GM18517 (cell line): ENCODE measurements around the gene S1PR3.

Source experiments
- ATAC-seq: cut with Tn5 transposase; IDR thresholded peaks from one replicate; pipeline ENCODE4 v1.9.1; 2021; ENCODE audit warnings: mild to moderate bottlenecking, moderate library complexity; ENCODE audit not compliant: unreplicated experiment

The S1PR3 gene

DNA sequence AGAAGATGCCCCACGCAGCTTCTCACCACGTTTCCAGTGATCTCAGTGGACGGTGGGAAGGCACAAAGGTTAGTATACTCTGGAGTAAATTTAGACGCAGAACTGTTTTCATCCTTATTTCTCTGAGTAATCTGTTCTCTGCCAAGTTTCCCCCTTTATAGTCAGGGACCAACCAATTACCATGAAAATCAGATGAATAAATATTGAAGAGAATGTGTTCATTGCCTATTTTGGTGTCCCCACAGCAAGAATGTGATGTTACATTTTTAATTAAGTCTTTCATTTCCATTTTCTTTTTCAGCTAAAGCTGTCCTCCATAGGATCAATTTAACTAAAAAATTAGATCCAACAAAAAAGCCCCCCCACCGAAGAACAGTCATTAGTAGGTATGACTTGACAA lies 41.4 kb downstream of the S1PR3 start:
- no peak for ATAC-seq

DNA sequence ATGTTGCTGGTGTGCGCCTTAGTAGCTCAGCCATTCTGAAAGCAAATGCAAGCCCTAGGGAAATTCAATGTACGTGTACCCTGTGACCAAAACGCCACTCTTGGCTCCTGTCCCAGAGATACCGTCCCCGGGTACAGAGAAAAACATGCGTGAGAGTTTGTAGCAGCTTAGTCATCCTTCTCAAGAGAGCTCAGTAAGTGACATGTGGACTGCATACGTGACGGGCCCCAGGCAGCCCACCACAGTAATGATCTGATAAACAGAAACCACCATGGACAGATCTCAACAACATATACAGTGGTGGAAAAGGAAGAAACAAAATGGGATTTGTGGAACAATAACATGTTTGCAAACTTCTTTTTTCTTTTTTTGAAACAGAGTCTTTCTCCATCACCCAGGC lies 45.1 kb downstream of the S1PR3 start:
- no peak for ATAC-seq

DNA sequence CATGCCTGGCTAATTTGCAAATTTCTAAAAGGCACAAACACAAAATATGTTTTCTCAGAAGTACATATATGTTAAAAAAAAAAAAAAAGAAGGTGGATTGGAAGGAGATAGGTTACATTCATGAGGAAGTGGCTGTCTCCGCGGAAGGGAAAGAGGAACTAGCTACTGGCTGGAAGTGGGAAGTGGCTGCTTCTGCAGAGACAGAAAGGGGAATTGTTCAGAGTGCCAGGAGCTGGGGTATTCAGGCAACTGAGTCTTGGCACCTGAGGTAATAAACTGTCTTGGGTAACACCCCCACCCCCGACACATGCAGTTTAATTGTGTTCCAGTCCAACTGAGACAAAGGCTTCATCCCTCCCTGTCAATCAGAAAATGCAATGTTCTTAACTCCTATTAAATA lies 45.6 kb downstream of the S1PR3 start:
- ATAC-seq: no peak

DNA sequence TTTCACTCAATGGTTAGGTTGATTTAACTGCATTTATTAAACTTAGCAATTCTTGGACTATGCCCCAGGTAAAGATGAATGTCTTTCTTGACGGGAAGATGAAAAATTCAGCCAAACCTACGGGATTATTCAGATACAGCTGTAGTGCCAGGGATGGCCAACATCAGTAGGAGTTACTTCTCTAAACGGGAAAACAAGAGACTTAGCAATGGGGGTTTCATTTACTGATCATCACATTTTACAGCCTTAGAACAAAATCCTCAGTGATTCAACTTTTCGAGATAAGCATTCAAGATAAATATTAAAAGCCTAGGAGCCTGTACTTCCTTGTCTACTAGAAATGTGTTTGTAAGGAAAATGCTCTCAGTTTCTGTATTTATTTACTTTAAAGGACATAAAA lies 46.1 kb downstream of the S1PR3 start:
- no peak for ATAC-seq

DNA sequence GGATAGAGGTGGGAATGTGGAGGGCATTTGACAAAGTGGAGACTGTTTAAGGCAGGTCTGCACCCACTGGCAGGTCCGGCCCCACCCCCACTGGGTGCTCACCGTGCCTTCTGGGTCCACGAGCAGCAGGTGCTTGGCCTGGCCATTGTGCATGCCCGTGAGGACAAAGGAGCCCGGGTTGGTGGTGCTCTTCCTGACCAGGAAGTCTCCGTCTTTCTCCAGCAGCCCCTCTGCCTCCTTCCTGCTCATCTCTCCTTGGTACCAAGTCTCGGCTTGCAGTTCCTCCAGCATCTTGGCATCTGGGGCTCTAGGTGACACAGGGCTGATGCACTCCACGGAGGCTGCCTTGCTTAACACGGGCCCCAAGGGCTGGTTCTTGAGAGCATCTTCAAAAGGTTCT lies 46.6 kb downstream of the S1PR3 start:
- ATAC-seq: no peak

DNA sequence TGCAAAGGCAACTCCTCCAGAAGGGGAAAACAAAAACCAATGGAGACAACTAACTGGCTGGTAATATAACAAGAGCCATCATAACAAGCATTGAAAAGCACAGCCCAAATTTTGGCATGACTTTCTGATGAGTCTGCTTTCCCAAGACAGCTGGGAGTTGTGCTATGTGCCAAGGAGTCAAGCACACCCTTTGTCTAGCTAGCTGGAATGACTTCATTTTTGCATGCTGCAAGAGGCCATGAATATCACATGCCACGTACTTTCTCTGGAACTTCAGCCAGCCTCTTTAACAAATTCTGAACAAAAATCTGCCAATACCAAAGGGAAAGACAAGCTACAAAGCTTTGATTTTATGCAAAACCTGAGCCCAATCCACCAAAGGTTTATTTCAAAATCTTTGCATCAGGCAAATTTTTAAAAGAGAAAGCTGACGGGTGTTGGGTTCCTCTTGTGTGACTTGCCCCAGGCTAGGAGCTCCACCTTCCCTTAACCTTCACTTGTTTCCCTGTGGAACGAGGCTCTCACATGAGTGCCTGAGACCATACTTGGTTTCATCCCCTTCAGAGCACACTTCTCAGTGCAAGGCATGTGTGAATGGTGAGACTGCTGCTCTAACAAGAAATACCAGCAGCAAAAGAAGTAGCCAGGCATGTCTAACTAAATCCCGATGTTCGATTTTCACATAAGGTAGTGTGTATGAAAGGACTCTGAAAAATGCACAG lies 47.3 kb downstream of the S1PR3 start:
- ATAC-seq: no peak

DNA sequence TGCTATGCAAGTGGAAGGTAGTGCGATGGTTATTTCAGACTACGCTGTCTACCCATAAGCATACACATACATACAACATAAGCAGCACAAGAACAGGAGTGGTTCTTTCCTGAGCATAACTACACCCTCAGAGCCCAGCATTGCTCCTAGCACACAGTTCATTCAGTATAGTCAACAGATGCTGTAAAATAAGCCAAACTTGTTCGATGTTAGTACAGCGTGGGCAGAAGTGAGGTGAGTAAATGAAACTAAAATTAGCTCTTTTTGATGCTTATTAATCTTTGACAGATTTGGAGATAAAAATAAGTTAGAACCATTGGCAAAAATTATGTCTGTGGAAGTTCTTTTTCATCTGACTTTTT lies 47.8 kb downstream of the S1PR3 start:
- ATAC-seq: no peak

DNA sequence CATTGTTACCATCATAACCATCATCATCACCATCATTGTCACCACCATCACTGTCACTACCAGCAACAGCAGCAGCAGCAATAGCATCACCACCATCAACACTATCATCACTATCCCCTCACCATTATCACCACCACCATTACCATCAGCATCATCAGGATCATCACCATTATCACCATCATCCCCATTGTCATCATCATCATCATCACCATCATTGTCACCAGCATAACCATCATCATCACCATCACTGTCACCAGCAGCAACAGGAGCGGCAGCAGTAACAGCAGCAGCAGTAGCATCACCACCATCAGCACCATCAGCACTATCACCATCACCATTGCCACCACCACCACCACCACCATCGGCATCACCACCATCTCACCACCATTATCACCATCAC lies 48.4 kb downstream of the S1PR3 start:
- no peak for ATAC-seq

DNA sequence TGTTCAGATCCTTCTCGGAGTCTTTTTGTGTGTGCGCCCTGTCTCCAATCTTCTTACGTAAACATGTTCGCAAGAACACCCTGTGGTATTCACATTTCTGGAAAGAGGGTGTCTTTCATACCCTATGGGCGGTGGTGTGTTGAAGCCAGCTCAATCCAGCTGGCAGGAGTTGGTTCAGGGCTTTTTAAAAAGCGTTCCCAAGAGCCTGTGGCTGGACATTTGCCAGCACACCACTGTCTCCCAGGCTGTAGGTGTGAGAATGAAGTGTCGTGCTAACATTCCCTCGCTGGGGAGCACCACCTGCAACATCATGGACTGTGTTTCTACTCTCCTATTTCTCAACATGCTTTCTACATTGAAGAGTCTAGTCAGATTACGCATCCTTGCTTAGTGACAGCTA lies 51.7 kb downstream of the S1PR3 start:
- ATAC-seq: no peak

DNA sequence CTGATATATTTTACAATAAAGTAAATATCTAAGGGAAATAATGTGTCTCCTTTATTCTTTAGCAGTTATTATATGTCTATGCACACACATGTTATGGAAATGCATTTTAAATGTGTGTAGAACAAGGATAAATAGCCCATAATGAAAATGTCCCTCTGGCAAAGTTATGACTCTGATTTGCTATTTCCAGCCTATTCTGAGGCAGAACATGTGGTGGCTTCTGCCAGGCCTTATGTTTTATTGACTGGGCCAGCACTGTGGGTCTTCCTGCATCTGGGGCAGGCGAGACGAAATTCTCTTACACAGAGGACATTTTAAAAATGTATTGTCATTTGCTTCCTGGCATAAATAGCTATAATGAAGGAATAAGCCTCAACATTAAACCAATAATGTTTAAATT lies 52.8 kb downstream of the S1PR3 start:
- no peak for ATAC-seq

DNA sequence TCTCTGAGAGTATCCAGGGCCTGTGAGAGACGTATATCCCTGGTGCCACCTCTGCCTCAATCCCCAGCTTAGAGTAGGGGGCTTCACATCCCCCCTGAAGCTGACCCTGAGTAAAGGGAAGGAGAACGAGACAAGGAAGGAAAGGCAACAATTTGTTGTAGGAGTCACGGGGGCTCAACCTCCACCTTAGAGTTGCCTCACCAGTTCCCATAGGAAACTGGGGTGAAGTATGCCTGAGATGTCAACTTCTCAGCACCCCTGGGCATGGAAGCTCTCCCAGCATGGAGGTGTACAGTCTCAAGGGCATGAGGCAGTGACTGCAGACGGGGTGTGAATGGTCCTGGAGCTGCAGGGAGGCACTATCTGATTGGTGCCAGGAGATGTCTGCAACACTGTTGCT lies 53.6 kb downstream of the S1PR3 start:
- no peak for ATAC-seq

DNA sequence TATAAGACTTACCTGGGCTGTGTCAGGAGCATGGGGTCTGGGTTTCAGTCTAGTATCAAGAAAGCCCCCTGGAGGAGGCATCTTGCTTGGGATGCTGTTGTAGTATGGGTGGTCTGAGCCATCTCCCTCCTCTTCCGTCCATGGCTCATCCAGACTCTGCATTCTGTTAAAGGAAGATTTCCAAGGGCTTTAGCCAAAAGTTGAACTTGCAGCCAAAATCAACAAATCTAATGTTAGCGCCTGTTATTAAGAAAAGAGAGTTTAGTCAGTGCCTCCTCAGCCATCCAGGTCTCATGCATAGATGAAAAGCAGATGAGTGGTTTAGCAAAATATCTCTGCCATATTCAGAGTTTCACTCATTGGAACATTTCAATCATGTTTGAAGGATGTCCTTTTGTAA lies 55.6 kb downstream of the S1PR3 start:
- no peak for ATAC-seq

DNA sequence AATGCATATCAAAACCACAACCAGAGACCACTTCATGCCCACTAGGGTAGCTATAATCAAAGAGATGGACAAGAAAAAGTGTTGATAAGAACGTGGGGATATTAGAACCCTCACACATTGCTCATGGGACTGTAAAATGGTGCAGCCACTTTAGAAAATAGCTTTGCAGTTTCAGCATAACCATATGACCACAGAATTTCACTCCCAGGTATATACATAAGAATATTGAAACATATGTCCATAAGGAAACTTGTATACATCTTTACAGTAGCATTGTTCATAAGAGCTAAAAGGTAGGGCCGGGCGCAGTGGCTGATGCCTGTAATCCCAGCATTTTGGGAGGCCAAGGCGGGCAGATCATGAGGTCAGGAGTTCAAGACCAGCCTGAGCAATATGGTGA lies 56.4 kb downstream of the S1PR3 start:
- ATAC-seq: no peak

DNA sequence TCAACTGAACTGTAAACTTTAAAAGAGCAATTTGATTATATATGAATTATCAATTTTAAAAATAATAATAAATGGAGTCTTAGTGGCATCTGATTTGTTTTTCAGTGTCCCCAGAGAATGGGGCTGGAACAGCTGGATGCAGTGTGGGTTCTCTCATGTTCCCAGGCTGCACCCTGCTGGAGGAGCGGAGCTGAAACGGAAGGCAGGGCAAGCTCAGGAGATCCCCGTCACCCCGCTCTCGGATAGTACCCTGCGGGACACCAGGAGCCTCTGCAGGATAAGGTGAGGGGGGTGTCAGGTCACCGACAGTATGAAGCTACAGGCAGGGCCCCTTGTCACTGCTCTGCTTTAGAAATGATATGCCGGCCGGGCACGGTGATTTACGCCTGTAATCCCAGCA lies 57.3 kb downstream of the S1PR3 start:
- no peak for ATAC-seq

DNA sequence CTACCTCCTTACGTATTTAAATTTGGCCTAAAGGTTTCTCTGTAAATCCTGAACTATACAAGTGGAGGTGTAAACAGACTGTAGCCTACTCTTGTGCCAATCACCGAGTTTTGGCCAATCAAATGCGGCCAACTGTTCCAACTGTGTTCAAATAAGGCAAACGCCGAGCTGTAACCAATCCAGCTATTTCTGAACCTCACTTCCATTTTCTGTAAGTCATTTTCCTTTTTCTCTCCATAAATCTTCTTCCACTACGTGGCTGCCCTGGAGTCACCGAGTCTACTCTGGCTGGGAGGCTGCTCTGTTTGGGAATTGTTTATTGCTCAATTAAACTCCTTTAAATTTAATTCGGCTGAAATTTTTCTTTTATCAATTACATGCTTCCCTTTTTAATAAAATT lies 58.4 kb downstream of the S1PR3 start:
- ATAC-seq: no peak

DNA sequence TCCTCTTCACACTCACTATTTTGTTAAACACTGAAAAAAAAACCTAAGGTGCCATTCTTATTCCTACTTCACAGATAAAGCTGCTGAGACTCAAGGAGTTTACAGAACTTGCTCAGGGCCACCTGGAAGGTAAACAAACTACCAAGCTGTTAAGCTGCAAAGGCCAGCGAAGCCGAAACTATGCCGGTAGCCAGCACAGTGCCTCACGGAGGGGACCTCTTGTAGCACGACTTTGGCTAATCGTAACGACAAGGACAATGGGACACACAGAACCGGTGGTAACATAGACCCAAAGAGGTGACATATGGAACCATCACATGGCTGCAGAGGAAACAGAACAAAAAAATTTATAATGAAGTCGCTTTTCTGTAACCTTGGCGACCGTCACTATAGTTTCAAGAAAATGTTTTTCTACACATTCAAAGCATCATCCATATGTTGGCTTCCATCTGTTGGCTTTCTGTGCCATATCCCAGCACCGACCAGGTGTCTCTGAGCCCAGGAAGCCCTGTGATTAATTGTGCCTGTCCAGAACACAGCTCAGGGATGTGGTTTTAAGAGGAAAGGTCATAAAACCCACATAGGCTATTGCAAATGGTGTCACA lies 60.3 kb downstream of the S1PR3 start:
- no peak for ATAC-seq

DNA sequence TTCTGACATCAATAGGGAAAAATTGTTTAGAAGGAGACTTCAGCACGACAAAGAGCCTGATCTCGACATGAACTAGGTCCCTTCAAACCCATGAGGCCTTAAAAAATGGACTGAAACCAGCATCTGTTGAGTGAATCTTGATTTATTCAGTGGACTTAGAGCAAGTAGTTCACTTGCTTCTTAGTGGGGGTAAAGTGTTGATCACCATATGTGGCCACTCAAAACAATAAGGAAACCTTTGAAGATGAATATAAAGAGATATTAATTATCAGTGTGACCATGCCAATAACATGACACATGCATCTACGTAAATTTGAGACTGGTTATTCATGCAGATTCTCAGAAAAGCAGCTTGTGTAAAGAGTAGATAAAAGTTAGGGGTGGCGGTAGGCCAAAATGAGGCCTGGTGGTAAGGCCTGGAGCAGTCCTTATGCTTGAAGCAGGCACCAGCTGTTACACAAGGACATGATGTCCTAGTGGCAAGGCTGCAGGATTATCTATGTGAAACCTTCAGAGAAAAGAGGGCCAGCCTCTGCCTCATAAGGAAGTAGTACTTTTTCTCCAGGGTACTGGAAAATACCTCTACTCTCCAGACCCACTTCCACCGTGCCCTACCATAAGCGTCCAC lies 61.3 kb downstream of the S1PR3 start:
- ATAC-seq: no peak

DNA sequence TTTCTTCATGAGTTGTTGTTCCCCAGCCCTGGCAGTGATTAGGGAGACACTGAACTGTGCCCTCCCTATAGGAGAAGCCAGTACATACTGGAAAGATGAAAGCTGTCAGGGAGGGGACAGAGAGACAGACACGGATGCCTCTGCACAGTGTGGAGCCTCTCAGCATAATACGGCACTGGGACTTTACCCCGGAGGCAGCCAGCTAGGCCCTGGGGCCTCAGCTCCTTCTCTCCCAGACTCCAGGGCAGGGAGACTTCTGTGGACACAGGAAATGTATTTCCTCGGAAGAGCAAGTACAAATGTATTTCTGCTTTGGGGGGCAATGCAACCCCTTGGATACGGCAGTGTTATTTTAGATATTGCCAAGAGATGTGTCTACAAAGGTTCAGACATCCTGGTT lies 62.0 kb downstream of the S1PR3 start:
- ATAC-seq: no peak
